Measurements from ENCODE around the gene UGDH.

DNA sequence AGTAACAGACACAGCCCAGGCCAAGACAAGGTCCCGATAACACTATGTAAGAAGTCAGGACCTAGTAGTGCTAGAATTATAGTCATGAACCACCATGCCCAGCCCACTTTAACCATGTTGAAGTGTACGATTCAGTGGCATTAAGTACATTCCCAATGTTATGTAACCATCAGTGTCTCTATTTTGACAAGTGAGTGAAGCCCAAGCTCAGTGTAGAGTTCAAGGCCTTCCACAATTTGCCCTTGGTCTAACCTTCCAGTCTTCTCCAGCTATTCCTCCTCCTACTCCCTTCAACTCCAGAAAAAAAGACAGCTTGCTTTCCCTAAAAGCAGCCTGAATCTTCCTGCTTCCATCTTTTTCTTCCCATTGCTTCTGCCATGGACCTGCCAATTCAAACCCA, 36.9 kb downstream of the UGDH start:
- TF ChIP-seq, protein P1, sequence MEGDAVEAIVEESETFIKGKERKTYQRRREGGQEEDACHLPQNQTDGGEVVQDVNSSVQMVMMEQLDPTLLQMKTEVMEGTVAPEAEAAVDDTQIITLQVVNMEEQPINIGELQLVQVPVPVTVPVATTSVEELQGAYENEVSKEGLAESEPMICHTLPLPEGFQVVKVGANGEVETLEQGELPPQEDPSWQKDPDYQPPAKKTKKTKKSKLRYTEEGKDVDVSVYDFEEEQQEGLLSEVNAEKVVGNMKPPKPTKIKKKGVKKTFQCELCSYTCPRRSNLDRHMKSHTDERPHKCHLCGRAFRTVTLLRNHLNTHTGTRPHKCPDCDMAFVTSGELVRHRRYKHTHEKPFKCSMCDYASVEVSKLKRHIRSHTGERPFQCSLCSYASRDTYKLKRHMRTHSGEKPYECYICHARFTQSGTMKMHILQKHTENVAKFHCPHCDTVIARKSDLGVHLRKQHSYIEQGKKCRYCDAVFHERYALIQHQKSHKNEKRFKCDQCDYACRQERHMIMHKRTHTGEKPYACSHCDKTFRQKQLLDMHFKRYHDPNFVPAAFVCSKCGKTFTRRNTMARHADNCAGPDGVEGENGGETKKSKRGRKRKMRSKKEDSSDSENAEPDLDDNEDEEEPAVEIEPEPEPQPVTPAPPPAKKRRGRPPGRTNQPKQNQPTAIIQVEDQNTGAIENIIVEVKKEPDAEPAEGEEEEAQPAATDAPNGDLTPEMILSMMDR (IDR thresholded peaks at IDR 0.05) = no peak
- TF ChIP-seq POLR2A (IDR thresholded peaks at IDR 0.05) (no peak), POLR2AphosphoS5 (IDR thresholded peaks at IDR 0.05) (no peak), EP300 (IDR thresholded peaks at IDR 0.05) (no peak)
